ENCODE data around the gene RYR3. TPM values are rescaled to one million over a fixed set of nuclear protein-coding genes. Genes with fewer than 3 reads are reported as not detected.

The RYR3 gene
- total RNA-seq, 1 experiment from 2014 or later: 0.66 TPM

DNA sequence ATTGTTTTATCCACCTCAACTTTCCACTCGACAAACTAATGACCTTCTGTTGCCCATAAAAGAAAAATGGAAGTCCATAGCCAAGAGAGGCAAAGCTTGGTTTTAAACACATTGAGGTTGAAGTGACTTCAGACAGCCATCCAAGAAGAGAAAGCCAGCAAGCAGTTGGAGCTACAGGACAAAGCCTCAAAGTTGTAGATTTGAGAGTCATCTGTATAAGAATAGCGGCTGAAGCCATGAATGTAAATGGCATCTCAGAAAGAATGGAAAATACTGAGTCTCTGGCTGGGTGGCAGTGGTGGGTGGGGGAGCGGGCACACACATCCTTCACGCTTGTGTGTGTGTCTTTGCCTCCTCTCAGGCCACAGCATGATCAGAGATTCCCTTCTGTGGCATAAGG is 533.4 kb downstream of the RYR3 start:
- no peak for DNase-seq
- H3K27me3 Mint-ChIP-seq (ENCODE audit: insufficient read depth, unreplicated experiment): no peaks in the 10 kb centered on the region
- intact Hi-C loops (cut with micrococcal nuclease; ENCODE audit: unreplicated experiment): no loop called here
- no peaks in the 10 kb centered on the region for H3K9me3 ChIP-seq
- H3K4me3 ChIP-seq (ENCODE audit: low read depth, low read length): no peak overlapping the region
- CTCF ChIA-PET: no interaction called here
- H3K27ac Mint-ChIP-seq (ENCODE audit: unreplicated experiment): no peak overlapping the region
- no peaks in the 10 kb centered on the region for H3K9me3 Mint-ChIP-seq (ENCODE audit: unreplicated experiment)
- no peaks in the 10 kb centered on the region for H3K36me3 Mint-ChIP-seq (ENCODE audit: insufficient read depth, unreplicated experiment)
- peaks cover 21% of the 10 kb centered on the region for H3K4me1 Mint-ChIP-seq (ENCODE audit: low read depth, unreplicated experiment)
- H3K27me3 ChIP-seq (replicated peaks; ENCODE audit: control insufficient read depth, insufficient read depth, low read length): no peaks in the 10 kb centered on the region
- no TSS peak for BruUV-seq (replicated peaks)
- POLR2A ChIA-PET: no interaction called here
- H3K36me3 ChIP-seq (ENCODE audit: control insufficient read depth, insufficient read depth, low read length): no peaks in the 10 kb centered on the region
- H3K4me1 ChIP-seq: peaks cover 11% of the 10 kb centered on the region; the same call in 1 of the 2 replicates
- H3K4me3 Mint-ChIP-seq (ENCODE audit: unreplicated experiment): no peak overlapping the region
- TF ChIP-seq, protein P1, sequence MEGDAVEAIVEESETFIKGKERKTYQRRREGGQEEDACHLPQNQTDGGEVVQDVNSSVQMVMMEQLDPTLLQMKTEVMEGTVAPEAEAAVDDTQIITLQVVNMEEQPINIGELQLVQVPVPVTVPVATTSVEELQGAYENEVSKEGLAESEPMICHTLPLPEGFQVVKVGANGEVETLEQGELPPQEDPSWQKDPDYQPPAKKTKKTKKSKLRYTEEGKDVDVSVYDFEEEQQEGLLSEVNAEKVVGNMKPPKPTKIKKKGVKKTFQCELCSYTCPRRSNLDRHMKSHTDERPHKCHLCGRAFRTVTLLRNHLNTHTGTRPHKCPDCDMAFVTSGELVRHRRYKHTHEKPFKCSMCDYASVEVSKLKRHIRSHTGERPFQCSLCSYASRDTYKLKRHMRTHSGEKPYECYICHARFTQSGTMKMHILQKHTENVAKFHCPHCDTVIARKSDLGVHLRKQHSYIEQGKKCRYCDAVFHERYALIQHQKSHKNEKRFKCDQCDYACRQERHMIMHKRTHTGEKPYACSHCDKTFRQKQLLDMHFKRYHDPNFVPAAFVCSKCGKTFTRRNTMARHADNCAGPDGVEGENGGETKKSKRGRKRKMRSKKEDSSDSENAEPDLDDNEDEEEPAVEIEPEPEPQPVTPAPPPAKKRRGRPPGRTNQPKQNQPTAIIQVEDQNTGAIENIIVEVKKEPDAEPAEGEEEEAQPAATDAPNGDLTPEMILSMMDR (IDR thresholded peaks at IDR 0.05; ENCODE audit: insufficient read depth in 1 of 2, low read depth in 1 of 2, low read length in 1 of 2, severe bottlenecking in 1 of 2, unreplicated experiment in 1 of 2): no peak

DNA sequence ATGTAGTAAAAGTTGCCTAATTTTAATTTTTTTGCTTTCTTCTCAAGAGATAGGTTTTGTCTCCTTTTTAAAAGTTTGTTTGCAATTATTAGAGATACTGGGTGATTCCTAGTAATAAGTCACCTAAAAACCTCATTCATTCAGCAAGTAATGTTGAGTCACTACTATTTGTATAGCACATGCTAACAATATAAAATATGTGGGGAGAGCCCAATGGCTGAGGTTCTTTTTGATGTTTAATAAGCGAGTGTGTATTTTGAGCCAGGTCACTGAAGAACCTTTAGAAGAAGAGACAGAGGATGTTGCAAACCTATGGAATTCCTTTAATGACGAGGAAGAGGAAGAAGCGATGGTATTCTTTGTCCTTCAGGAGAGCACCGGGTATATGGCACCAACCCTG is 533.8 kb downstream of the RYR3 start:
- CTCF ChIA-PET: no interaction called here
- Histone ChIP-seq H3K9me3 (no peaks in the 10 kb centered on the region), H3K27me3 (replicated peaks; ENCODE audit: control insufficient read depth, insufficient read depth, low read length) (no peaks in the 10 kb centered on the region), H3K36me3 (ENCODE audit: control insufficient read depth, insufficient read depth, low read length) (no peaks in the 10 kb centered on the region), H3K4me1 (peaks cover 11% of the 10 kb centered on the region; the same call in 1 of the 2 replicates), H3K4me3 (ENCODE audit: low read depth, low read length) (no peak overlapping the region)
- POLR2A ChIA-PET: no interaction called here
- Mint-ChIP-seq H3K27me3 (ENCODE audit: insufficient read depth, unreplicated experiment) (no peaks in the 10 kb centered on the region), H3K9me3 (ENCODE audit: unreplicated experiment) (no peaks in the 10 kb centered on the region), H3K4me3 (ENCODE audit: unreplicated experiment) (no peak overlapping the region), H3K4me1 (ENCODE audit: low read depth, unreplicated experiment) (peaks cover 21% of the 10 kb centered on the region), H3K36me3 (ENCODE audit: insufficient read depth, unreplicated experiment) (no peaks in the 10 kb centered on the region), H3K27ac (ENCODE audit: unreplicated experiment) (no peak overlapping the region)
- TF ChIP-seq, protein P1 (IDR thresholded peaks at IDR 0.05; ENCODE audit: insufficient read depth in 1 of 2, low read depth in 1 of 2, low read length in 1 of 2, severe bottlenecking in 1 of 2, unreplicated experiment in 1 of 2): no peak
- no TSS peak for BruUV-seq (replicated peaks)
- DNase-seq: no peak
- intact Hi-C loops (cut with micrococcal nuclease; ENCODE audit: unreplicated experiment): no loop called here

DNA sequence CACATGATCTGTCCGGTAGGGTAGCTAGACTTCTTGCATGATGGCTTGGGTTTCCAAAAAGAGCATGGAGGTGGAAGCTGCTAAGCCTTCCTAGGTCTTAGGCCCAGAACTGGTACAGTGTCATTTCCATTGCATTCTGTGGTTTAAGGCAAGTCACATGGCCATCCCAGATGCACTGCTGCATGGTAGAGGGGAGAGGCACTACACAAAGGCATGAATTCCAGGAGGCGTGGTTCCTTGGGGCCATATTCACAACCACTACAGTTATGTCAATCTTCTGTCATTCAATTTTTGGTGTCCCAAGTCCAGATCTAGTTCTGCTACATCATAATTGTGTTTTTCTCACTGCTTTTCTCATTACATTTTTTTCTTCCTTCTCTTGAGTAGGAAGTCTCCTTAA is 535.4 kb downstream of the RYR3 start:
- peaks cover 11% of the 10 kb centered on the region; the same call in 1 of the 2 replicates for H3K4me1 ChIP-seq
- peak; percentile 25 to 52 for DNase-seq
- Mint-ChIP-seq H3K27me3 (ENCODE audit: insufficient read depth, unreplicated experiment) (no peaks in the 10 kb centered on the region), H3K4me1 (ENCODE audit: low read depth, unreplicated experiment) (peaks cover 23% of the 10 kb centered on the region), H3K36me3 (ENCODE audit: insufficient read depth, unreplicated experiment) (no peaks in the 10 kb centered on the region), H3K9me3 (ENCODE audit: unreplicated experiment) (no peaks in the 10 kb centered on the region), H3K4me3 (ENCODE audit: unreplicated experiment) (no peak overlapping the region), H3K27ac (ENCODE audit: unreplicated experiment) (peak overlapping the region; percentile 7)
- no peaks in the 10 kb centered on the region for H3K27me3 ChIP-seq (replicated peaks; ENCODE audit: control insufficient read depth, insufficient read depth, low read length)
- TF ChIP-seq, protein P1 (IDR thresholded peaks at IDR 0.05; ENCODE audit: insufficient read depth in 1 of 2, low read depth in 1 of 2, low read length in 1 of 2, severe bottlenecking in 1 of 2, unreplicated experiment in 1 of 2): no peak
- POLR2A ChIA-PET: no interaction called here
- no peak overlapping the region for H3K4me3 ChIP-seq (ENCODE audit: low read depth, low read length)
- no TSS peak for BruUV-seq (replicated peaks)
- H3K9me3 ChIP-seq: no peaks in the 10 kb centered on the region
- intact Hi-C loops (cut with micrococcal nuclease; ENCODE audit: unreplicated experiment): no loop called here
- CTCF ChIA-PET: no interaction called here
- no peaks in the 10 kb centered on the region for H3K36me3 ChIP-seq (ENCODE audit: control insufficient read depth, insufficient read depth, low read length)
